ENCODE data around the gene RAD51B. TPM values are rescaled to one million over a fixed set of nuclear protein-coding genes. Genes with fewer than 3 reads are reported as not detected.

The RAD51B gene
- total and polyA plus RNA-seq, 2 of the 13 experiments (the other 11 are each of a cell fraction or from before 2014, with no cell fraction given): 7.0 to 9.5 TPM

DNA sequence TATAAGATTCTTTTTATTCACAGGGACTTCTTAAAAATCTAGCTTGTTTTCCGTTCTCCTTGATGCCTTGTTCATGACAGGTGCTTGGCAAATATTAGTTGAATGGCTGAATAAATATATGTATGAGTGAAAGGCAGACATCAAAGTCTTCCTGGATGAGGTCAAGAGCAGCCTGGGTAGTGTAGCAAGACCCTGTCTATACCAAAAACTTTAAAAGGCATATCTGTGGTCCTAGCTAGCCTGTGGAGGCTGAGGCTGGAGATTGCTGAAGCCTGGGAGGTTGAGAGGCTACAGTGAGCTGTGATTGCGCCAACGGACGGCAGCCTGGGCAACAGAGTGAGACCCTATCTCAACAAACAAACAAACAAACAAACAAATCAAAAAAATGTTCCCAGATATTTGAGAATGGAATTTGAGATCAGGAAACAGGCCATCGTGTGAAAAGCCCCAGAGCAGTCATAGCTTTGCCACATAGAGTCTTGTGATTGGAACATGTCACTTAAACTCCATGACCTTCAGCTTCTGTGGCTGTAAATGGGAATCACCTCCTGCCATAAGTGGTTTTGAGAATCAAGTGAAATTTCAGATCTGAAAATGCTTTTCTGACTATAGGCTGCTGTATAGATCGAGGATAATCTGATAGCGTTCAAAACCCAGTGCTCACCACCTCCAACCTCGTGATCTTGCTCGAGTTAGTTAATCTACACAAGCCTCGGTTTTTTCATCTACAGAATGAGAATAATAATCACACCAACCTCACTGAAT lies 908.9 kb downstream of the RAD51B start (continued):
- TF ChIP-seq, protein P1, sequence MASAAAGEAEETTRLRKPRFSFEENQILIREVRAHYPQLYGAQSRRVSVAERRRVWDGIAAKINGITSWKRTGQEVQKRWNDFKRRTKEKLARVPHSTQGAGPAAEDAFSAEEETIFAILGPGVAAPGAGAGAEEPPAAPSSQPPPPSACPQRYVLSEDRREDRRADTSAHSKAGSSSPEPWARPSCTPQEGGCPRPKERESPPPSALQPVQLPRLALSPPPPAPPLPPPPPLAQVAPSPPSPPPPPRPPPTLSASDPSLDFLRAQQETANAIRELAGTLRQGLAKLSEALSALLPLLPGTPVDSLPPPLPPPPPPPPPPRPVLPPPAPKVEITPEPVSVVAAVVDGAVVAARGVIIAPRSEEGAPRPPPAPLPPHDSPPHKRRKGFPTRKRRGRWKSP (CRISPR knock-in tag; IDR thresholded peaks at IDR 0.05): no peak
- no peak for TF ChIP-seq ZNF891 (CRISPR knock-in tag; IDR thresholded peaks at IDR 0.05)
- TF ChIP-seq MLLT10 (CRISPR knock-in tag; IDR thresholded peaks at IDR 0.05): no peak
- peak; percentile 81 for TF ChIP-seq MED1 (CRISPR knock-in tag; IDR thresholded peaks at IDR 0.05)
- TF ChIP-seq PITX1 (CRISPR knock-in tag; IDR thresholded peaks at IDR 0.05): no peak
- TF ChIP-seq ETV5 (CRISPR knock-in tag; IDR thresholded peaks at IDR 0.05; ENCODE audit: borderline replicate concordance): peak; percentile 46; the same call in 1 of the 2 replicates
- TF ChIP-seq, protein P2, sequence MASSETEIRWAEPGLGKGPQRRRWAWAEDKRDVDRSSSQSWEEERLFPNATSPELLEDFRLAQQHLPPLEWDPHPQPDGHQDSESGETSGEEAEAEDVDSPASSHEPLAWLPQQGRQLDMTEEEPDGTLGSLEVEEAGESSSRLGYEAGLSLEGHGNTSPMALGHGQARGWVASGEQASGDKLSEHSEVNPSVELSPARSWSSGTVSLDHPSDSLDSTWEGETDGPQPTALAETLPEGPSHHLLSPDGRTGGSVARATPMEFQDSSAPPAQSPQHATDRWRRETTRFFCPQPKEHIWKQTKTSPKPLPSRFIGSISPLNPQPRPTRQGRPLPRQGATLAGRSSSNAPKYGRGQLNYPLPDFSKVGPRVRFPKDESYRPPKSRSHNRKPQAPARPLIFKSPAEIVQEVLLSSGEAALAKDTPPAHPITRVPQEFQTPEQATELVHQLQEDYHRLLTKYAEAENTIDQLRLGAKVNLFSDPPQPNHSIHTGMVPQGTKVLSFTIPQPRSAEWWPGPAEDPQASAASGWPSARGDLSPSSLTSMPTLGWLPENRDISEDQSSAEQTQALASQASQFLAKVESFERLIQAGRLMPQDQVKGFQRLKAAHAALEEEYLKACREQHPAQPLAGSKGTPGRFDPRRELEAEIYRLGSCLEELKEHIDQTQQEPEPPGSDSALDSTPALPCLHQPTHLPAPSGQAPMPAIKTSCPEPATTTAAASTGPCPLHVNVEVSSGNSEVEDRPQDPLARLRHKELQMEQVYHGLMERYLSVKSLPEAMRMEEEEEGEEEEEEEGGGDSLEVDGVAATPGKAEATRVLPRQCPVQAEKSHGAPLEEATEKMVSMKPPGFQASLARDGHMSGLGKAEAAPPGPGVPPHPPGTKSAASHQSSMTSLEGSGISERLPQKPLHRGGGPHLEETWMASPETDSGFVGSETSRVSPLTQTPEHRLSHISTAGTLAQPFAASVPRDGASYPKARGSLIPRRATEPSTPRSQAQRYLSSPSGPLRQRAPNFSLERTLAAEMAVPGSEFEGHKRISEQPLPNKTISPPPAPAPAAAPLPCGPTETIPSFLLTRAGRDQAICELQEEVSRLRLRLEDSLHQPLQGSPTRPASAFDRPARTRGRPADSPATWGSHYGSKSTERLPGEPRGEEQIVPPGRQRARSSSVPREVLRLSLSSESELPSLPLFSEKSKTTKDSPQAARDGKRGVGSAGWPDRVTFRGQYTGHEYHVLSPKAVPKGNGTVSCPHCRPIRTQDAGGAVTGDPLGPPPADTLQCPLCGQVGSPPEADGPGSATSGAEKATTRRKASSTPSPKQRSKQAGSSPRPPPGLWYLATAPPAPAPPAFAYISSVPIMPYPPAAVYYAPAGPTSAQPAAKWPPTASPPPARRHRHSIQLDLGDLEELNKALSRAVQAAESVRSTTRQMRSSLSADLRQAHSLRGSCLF (CRISPR knock-in tag; IDR thresholded peaks at IDR 0.05; ENCODE audit: borderline replicate concordance): no peak
- no peak for TF ChIP-seq ADNP (CRISPR knock-in tag; IDR thresholded peaks at IDR 0.05)
- no peak for TF ChIP-seq TRIM24 (CRISPR knock-in tag; IDR thresholded peaks at IDR 0.05)
- no peak for TF ChIP-seq ZNF451 (CRISPR knock-in tag; IDR thresholded peaks at IDR 0.05)
- no peak for TF ChIP-seq KLF11 (CRISPR knock-in tag; IDR thresholded peaks at IDR 0.05)
- 0 out of 2 replicates have a peak, but pooled peaks have one; percentile 33 for TF ChIP-seq ZBTB7A (CRISPR knock-in tag; IDR thresholded peaks at IDR 0.05)
- 0 out of 2 replicates have a peak, but pooled peaks have one; percentile 39 for TF ChIP-seq SOX13 (IDR thresholded peaks at IDR 0.05)
- peak in 1 of 2 experiments; percentile 79; a peak in 2 of 4 replicates for TF ChIP-seq SOX13 (CRISPR knock-in tag; conservative IDR thresholded peaks at IDR 0.05 in 1 of 2, IDR thresholded peaks at IDR 0.05 in 1 of 2)
- peak; percentile 24 for TF ChIP-seq PHF5A (CRISPR knock-in tag; IDR thresholded peaks at IDR 0.05; ENCODE audit: low read depth, unreplicated experiment)
- TF ChIP-seq ZNF724P (CRISPR knock-in tag; IDR thresholded peaks at IDR 0.05; ENCODE audit: borderline replicate concordance): no peak
- no peak for TF ChIP-seq ZNF446 (CRISPR knock-in tag; IDR thresholded peaks at IDR 0.05)
- no peak for TF ChIP-seq MAFK (conservative IDR thresholded peaks at IDR 0.05 in 1 of 2, IDR thresholded peaks at IDR 0.05 in 1 of 2; ENCODE audit: low read length in 2 of 2)
- TF ChIP-seq DNMT1 (CRISPR knock-in tag; IDR thresholded peaks at IDR 0.05): no peak
- TF ChIP-seq KDM1A (CRISPR knock-in tag; IDR thresholded peaks at IDR 0.05): peak; percentile 61; the same call in 1 of the 2 replicates

All from HepG2 (cell line).